AG09319 (cell line): ENCODE results near the gene GLCCI1.

Experiments used
- DNase-seq: peaks from one replicate; pipeline ENCODE4 v3.0.0-alpha.2; 2010; ENCODE audit warnings: low read depth; ENCODE audit errors: extremely low read depth
- CTCF ChIP-seq: IDR thresholded peaks from 2 replicates; pipeline ENCODE4 v1.5.1; 2011; ENCODE audit warnings: low read depth, mild to moderate bottlenecking, inconsistent platforms, low read length, moderate library complexity

Gene GLCCI1

GRCh38 chr7:8051373-8051772, 82.8 kb downstream of the GLCCI1 start:
- DNase-seq = no peak
- TF ChIP-seq CTCF = no peak

- TF ChIP-seq CTCF = no peak
- DNase-seq = no peak
These were observed 83.4 kb downstream of the GLCCI1 start for GRCh38 chr7:8051998-8052397.

GRCh38 chr7:8052824-8053223, 84.2 kb downstream of the GLCCI1 start:
- DNase-seq = no peak
- TF ChIP-seq CTCF = no peak

GRCh38 chr7:8056439-8056838, 87.8 kb downstream of the GLCCI1 start:
- no peak for TF ChIP-seq CTCF
- DNase-seq = no peak

GRCh38 chr7:8057566-8057965, 89.0 kb downstream of the GLCCI1 start:
- TF ChIP-seq CTCF = no peak
- DNase-seq = no peak

- no peak for TF ChIP-seq CTCF
- no peak for DNase-seq
These were observed 89.7 kb downstream of the GLCCI1 start for GRCh38 chr7:8058322-8058721.

GRCh38 chr7:8058852-8059251, 90.3 kb downstream of the GLCCI1 start:
- DNase-seq = no peak
- TF ChIP-seq CTCF = no peak
